Mesendoderm (in vitro differentiated cells): ENCODE measurements around the gene TNFRSF14.

Experiments
- DNase-seq: peaks from one replicate; pipeline ENCODE4 v3.0.0; 2013
- H2AK5ac ChIP-seq: 2 replicates; pipeline ENCODE4 v1.6.1; 2013; ENCODE audit warnings: low read length, inconsistent platforms
- H2BK120ac ChIP-seq: 2 replicates; pipeline ENCODE4 v1.6.1; 2013; ENCODE audit warnings: low read depth, mild to moderate bottlenecking, low read length, moderate library complexity, mixed read lengths
- H2BK15ac ChIP-seq: replicated peaks from 2 replicates; pipeline ENCODE4 v1.6.1; 2013; ENCODE audit warnings: low read depth, mild to moderate bottlenecking, moderate library complexity
- H2BK5ac ChIP-seq: 2 replicates; pipeline ENCODE4 v1.6.1; 2013; ENCODE audit warnings: low read length, inconsistent platforms
- H3K18ac ChIP-seq: 2 replicates; pipeline ENCODE4 v1.6.1; 2013; ENCODE audit warnings: mild to moderate bottlenecking, low read length, mixed read lengths
- H3K23ac ChIP-seq: one replicate; pipeline ENCODE4 v1.6.1; 2013; ENCODE audit warnings: low read length
- H3K27ac ChIP-seq: 2 replicates; pipeline ENCODE4 v1.5.1; 2013; ENCODE audit warnings: low read depth, mild to moderate bottlenecking, inconsistent platforms, low read length, moderate library complexity
- H3K27me3 ChIP-seq: 2 replicates; pipeline ENCODE4 v1.6.1; 2013; ENCODE audit warnings: low read length, control low read depth, mild to moderate bottlenecking, inconsistent platforms; ENCODE audit not compliant: insufficient read depth, poor library complexity
- H3K36me3 ChIP-seq: 2 replicates; pipeline ENCODE4 v1.6.1; 2013; ENCODE audit warnings: low read length, inconsistent platforms; ENCODE audit not compliant: control insufficient read depth, insufficient read depth
- H3K4ac ChIP-seq: one replicate; pipeline ENCODE4 v1.6.1; 2013; ENCODE audit warnings: low read depth, mild to moderate bottlenecking, low read length, moderate library complexity
- H3K4me1 ChIP-seq: 2 replicates; pipeline ENCODE4 v1.6.1; 2013; ENCODE audit warnings: low read depth, low read length, inconsistent platforms; ENCODE audit not compliant: control insufficient read depth
- H3K4me2 ChIP-seq: 2 replicates; pipeline ENCODE4 v1.6.1; 2013; ENCODE audit warnings: low read length
- H3K4me3 ChIP-seq: 2 replicates; pipeline ENCODE4 v1.5.1; 2013; ENCODE audit warnings: mild to moderate bottlenecking, low read length
- H3K56ac ChIP-seq: one replicate; pipeline ENCODE4 v1.6.1; 2013; ENCODE audit warnings: low read length
- H3K79me1 ChIP-seq: 2 replicates; pipeline ENCODE4 v1.6.1; 2013; ENCODE audit warnings: low read length, inconsistent platforms
- H3K79me2 ChIP-seq: 2 replicates; pipeline ENCODE4 v1.6.1; 2013; ENCODE audit warnings: mild to moderate bottlenecking, low read length; ENCODE audit not compliant: control insufficient read depth, insufficient read depth
- H3K9ac ChIP-seq: 2 replicates; pipeline ENCODE4 v1.6.1; 2013; ENCODE audit warnings: low read length, inconsistent platforms
- H4K5ac ChIP-seq: one replicate; pipeline ENCODE4 v1.6.1; 2013; ENCODE audit warnings: low read length
- H4K8ac ChIP-seq: one replicate; pipeline ENCODE4 v1.6.1; 2013; ENCODE audit warnings: low read depth, mild to moderate bottlenecking, control low read depth, low read length, moderate library complexity
- WGBS: extraction: QIAGEN DNeasy Blood & Tissue Kit; methylation state at CpG from one replicate; pipeline ENCODE4 v1.1.7; 2013; ENCODE audit warnings: low lambda C conversion rate, missing lambda C conversion rate; ENCODE audit not compliant: insufficient coverage; ENCODE audit errors: extremely low coverage; 5-methylcytosine and 5-hydroxymethylcytosine counted together

The TNFRSF14 gene

DNA sequence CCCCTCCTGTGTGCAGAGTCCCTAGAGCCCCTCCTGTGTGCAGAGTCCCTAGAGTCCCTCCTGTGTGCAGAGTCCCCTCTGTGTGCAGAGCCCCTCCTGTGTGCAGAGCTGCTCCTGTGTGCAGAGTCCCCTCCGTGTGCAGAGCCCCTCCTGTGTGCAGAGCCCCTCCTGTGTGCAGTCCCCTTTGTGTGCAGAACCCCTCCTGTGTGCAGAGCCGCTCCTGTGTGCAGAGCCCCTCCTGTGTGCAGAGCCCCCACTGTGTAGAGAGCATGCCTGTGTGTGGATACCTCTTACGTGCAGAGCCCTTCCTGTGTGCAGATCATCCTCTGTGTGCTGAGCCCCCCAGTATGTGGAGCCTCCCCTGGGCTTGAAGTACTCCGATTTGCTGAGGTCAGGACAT, 17.8 kb upstream of the TNFRSF14 start:
- H3K9ac ChIP-seq, result no peak overlapping the region
- H3K27me3 ChIP-seq, result no peaks in the 10 kb centered on the region
- H3K4me2 ChIP-seq, result no peak overlapping the region
- no peaks in the 10 kb centered on the region for H3K79me1 ChIP-seq
- no peaks in the 10 kb centered on the region for H3K4me1 ChIP-seq
- H2BK120ac ChIP-seq, result no peak overlapping the region
- no peaks in the 10 kb centered on the region for H3K79me2 ChIP-seq
- H3K56ac ChIP-seq, result no peak overlapping the region
- no peak overlapping the region for H2BK15ac ChIP-seq
- H3K18ac ChIP-seq, result no peak overlapping the region
- H3K4me3 ChIP-seq, result no peak overlapping the region
- H2BK5ac ChIP-seq, result no peak overlapping the region
- no peaks in the 10 kb centered on the region for H3K36me3 ChIP-seq
- H3K27ac ChIP-seq, result no peak overlapping the region
- whole genome bisulfite sequencing, result no CpG with 5 or more reads among the region's 4 CpGs
- H4K8ac ChIP-seq, result no peak overlapping the region
- H4K5ac ChIP-seq, result no peak overlapping the region
- H3K23ac ChIP-seq, result no peak overlapping the region
- DNase-seq, result no peak
- H2AK5ac ChIP-seq, result no peak overlapping the region
- H3K4ac ChIP-seq, result no peak overlapping the region

DNA sequence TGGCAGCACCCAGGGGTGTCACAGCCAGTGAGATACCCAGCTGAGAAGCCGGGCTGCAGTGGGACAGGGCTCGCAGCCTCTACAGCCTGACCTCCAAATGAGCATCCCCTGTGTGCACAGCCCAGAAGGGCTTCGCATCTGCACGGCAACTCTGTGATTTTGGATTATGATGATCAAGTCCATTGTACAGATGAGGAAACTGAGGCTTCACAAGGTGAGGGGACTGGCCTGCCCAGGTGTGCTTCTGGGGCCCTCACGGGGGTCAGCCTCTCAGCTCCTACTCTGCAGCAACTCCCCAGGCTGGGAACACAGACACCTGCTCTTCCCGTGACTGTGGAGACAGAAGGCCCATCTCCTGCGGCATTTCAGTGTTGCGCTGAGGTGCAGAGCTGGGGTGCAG, 17.3 kb upstream of the TNFRSF14 start:
- no CpG with 5 or more reads among the region's 8 CpGs for WGBS
- no peak for DNase-seq
- no peak overlapping the region for H3K56ac ChIP-seq
- no peak overlapping the region for H3K27ac ChIP-seq
- no peak overlapping the region for H4K8ac ChIP-seq
- H3K79me2 ChIP-seq, result no peaks in the 10 kb centered on the region
- H2BK15ac ChIP-seq, result no peak overlapping the region
- no peak overlapping the region for H2BK120ac ChIP-seq
- no peak overlapping the region for H3K23ac ChIP-seq
- H3K9ac ChIP-seq, result no peak overlapping the region
- no peaks in the 10 kb centered on the region for H3K27me3 ChIP-seq
- no peaks in the 10 kb centered on the region for H3K4me1 ChIP-seq
- no peaks in the 10 kb centered on the region for H3K36me3 ChIP-seq
- H3K4me2 ChIP-seq, result no peak overlapping the region
- no peak overlapping the region for H2BK5ac ChIP-seq
- H3K18ac ChIP-seq, result no peak overlapping the region
- no peak overlapping the region for H4K5ac ChIP-seq
- H3K79me1 ChIP-seq, result no peaks in the 10 kb centered on the region
- H3K4me3 ChIP-seq, result no peak overlapping the region
- H2AK5ac ChIP-seq, result no peak overlapping the region
- no peak overlapping the region for H3K4ac ChIP-seq

DNA sequence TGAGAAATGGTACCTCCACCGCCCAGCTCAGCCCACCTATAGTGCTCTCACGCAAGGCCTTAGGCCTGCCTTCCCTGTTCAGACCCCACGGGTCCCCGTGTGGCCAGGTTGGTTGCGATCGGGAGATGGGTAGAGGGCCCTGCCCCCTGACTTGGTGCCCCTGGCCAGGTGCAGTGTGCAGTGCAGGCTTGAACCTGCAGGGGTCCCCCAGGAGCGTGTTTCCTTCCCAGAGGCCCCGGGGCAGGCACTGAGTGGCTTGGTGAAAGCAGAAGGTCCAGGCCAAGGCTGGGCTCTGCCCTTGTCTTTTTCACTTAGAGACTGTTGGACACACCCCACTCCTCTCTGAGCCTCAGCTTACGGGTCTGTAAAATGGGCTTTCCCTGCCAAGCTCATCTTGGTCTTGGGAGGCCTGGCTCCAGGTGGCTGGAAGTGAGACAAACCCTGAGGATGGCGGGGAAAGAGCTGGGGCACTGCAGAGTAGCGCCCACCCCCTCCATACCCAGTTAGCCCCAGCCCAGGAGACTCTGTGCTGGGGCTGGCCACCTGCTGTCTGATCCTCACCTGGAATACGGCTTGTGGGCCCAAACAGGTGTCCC, 16.8 kb upstream of the TNFRSF14 start:
- H3K56ac ChIP-seq, result no peak overlapping the region
- WGBS, result no CpG with 5 or more reads among the region's 12 CpGs
- no peak overlapping the region for H2AK5ac ChIP-seq
- H3K36me3 ChIP-seq, result no peaks in the 10 kb centered on the region
- no peak overlapping the region for H3K4ac ChIP-seq
- no peaks in the 10 kb centered on the region for H3K27me3 ChIP-seq
- no peaks in the 10 kb centered on the region for H3K4me1 ChIP-seq
- H2BK120ac ChIP-seq, result no peak overlapping the region
- H2BK15ac ChIP-seq, result no peak overlapping the region
- H3K4me3 ChIP-seq, result no peak overlapping the region
- no peak overlapping the region for H4K5ac ChIP-seq
- DNase-seq, result peak; percentile 62
- no peak overlapping the region for H3K9ac ChIP-seq
- no peak overlapping the region for H3K27ac ChIP-seq
- H3K79me1 ChIP-seq, result no peaks in the 10 kb centered on the region
- no peak overlapping the region for H4K8ac ChIP-seq
- no peak overlapping the region for H2BK5ac ChIP-seq
- no peak overlapping the region for H3K4me2 ChIP-seq
- no peak overlapping the region for H3K23ac ChIP-seq
- no peaks in the 10 kb centered on the region for H3K79me2 ChIP-seq
- no peak overlapping the region for H3K18ac ChIP-seq

DNA sequence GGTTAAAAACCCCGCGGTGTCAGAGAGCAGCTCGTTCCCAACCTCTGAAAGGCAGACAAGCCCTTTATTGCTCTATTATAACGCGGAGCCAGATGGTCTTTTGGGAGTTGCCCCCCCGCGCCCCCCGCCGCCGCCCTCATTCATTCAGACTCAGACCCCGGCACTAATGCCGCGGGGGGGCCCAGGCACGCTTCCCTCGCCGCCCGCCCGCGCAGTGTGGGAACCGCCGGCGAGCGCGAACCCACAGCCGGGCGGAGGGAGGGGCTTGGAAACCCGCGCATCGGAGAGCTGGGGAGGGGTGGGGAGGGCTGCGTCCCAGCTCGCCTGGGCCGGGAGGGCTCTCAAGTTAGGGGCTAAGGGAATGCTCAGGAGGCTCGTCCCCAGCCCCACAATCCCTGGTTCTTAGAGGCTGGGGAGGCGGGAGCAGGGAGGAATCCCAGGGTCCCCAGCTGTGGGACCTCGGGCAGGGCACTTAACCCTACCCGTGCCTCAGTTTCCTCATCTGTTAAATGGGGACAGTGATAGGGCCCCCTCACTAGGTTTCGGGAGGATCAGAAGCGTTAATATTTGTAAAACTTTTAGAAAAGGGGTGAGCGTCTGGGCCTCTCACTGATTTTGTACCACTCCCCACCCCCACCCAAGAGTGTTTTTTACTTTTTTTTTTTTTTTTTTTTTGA, 15.2 kb upstream of the TNFRSF14 start:
- no peak for DNase-seq
- no peak overlapping the region for H2BK5ac ChIP-seq
- no peak overlapping the region for H3K23ac ChIP-seq
- H3K79me2 ChIP-seq, result no peaks in the 10 kb centered on the region
- H3K79me1 ChIP-seq, result no peaks in the 10 kb centered on the region
- H3K56ac ChIP-seq, result peak overlapping the region; percentile 56
- no peak overlapping the region for H2BK15ac ChIP-seq
- WGBS, result no CpG with 5 or more reads among the region's 39 CpGs
- H3K36me3 ChIP-seq, result no peaks in the 10 kb centered on the region
- no peak overlapping the region for H3K18ac ChIP-seq
- H3K4me3 ChIP-seq, result no peak overlapping the region
- H3K27me3 ChIP-seq, result no peaks in the 10 kb centered on the region
- no peak overlapping the region for H3K27ac ChIP-seq
- no peak overlapping the region for H3K4ac ChIP-seq
- H3K4me2 ChIP-seq, result no peak overlapping the region
- no peaks in the 10 kb centered on the region for H3K4me1 ChIP-seq
- no peak overlapping the region for H2BK120ac ChIP-seq
- H2AK5ac ChIP-seq, result no peak overlapping the region
- no peak overlapping the region for H4K8ac ChIP-seq
- H3K9ac ChIP-seq, result no peak overlapping the region
- no peak overlapping the region for H4K5ac ChIP-seq

DNA sequence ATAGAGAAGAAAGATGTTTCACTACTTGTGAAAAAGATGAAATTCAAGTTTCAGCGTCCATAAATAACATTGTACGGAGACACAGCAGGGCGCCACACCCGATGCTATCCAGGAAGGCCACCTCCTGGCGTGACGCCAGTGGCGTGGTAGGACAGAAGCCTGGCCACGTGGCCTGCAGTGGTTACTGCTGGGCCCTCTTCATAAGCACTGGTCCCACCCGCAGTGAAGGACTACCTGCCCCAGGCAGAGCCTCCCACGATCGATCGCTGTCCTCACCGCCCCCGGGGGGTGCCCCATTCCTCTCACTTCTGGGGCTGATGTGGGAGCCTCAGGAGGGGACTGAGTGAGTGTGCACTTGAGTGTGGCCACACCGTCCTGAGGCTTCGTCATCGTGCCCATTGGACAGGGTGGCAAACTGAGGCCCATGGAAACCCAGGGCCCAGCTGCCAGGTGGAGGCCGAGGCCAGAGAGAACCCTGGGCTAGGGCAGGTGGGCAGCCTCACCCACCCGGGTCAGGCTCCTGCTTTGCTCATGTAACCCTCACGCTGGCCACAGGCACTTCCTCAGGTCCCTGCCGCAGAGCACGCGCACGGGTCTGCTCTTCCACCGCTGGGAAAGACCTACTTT, 14.4 kb upstream of the TNFRSF14 start:
- no peaks in the 10 kb centered on the region for H3K79me2 ChIP-seq
- H3K27me3 ChIP-seq, result no peaks in the 10 kb centered on the region
- H3K4me2 ChIP-seq, result no peak overlapping the region
- no peak overlapping the region for H2BK15ac ChIP-seq
- H3K36me3 ChIP-seq, result no peaks in the 10 kb centered on the region
- no peak overlapping the region for H4K5ac ChIP-seq
- H3K4ac ChIP-seq, result no peak overlapping the region
- H3K56ac ChIP-seq, result no peak overlapping the region
- no peak overlapping the region for H2BK120ac ChIP-seq
- H2BK5ac ChIP-seq, result no peak overlapping the region
- no peak overlapping the region for H2AK5ac ChIP-seq
- DNase-seq, result no peak
- no peak overlapping the region for H3K9ac ChIP-seq
- H3K27ac ChIP-seq, result no peak overlapping the region
- no peaks in the 10 kb centered on the region for H3K4me1 ChIP-seq
- WGBS, result no CpG with 5 or more reads among the region's 25 CpGs
- H3K23ac ChIP-seq, result no peak overlapping the region
- no peak overlapping the region for H4K8ac ChIP-seq
- H3K18ac ChIP-seq, result no peak overlapping the region
- no peak overlapping the region for H3K4me3 ChIP-seq
- H3K79me1 ChIP-seq, result no peaks in the 10 kb centered on the region
